Stimulated activated effector memory CD8-positive, alpha-beta T cell treated with anti-CD3 and anti-CD28 coated beads, Interleukin-12 subunit alpha, Interleukin-12 subunit beta, amount 100 ng/mL, for 72 hours (primary cell): ENCODE results near the gene TIMM23B.

ENCODE experiments used
- ATAC-seq: fragments of 150-1000 bp; cut with Tn5 transposase; 2 replicates; pipeline ENCODE4 v1.10.0; 2021
- DNase-seq, 2 donors: peaks; one replicate each; pipeline ENCODE4 v3.0.0; 2021 to 2022; ENCODE audit warnings: low spot score in 2 of 2
- H3K27ac Mint-ChIP-seq: one replicate; pipeline ENCODE4 v1.8.0; 2022; ENCODE audit warnings: mild to moderate bottlenecking, mixed read lengths
- H3K36me3 Mint-ChIP-seq: one replicate; pipeline ENCODE4 v1.8.0; 2022; ENCODE audit warnings: mild to moderate bottlenecking, mixed read lengths
- H3K4me1 Mint-ChIP-seq: one replicate; pipeline ENCODE4 v1.8.0; 2022; ENCODE audit warnings: mixed read lengths
- H3K4me3 Mint-ChIP-seq: one replicate; pipeline ENCODE4 v1.8.0; 2022; ENCODE audit warnings: mild to moderate bottlenecking, mixed read lengths
- H3K9me3 Mint-ChIP-seq: one replicate; pipeline ENCODE4 v1.8.0; 2022; ENCODE audit warnings: mixed read lengths

TIMM23B gene

GRCh38 chr10:50021646-50022045, 79.8 kb downstream of the TIMM23B start:
- Mint-ChIP-seq H3K4me3 (no peak overlapping the region), H3K9me3 (no peaks in the 10 kb centered on the region), H3K36me3 (no peaks in the 10 kb centered on the region), H3K4me1 (no peaks in the 10 kb centered on the region), H3K27ac (no peak overlapping the region)
- DNase-seq = no peak
- ATAC-seq = no peak
